Mesenchymal stem cell (in vitro differentiated cells and primary cell): ENCODE data around the gene SLC24A3.

Experiments used
- DNase-seq: peaks from one replicate; pipeline ENCODE4 v3.0.0-alpha.2; 2013
- H2AFZ ChIP-seq: one replicate; pipeline ENCODE4 v1.6.1; 2013; ENCODE audit warnings: low read depth, mild to moderate bottlenecking, control low read depth, inconsistent platforms, low read length, moderate library complexity
- H2AK5ac ChIP-seq: 2 replicates; pipeline ENCODE4 v1.6.1; 2013; ENCODE audit warnings: low read length, moderate library complexity, mild to moderate bottlenecking, inconsistent platforms; ENCODE audit not compliant: severe bottlenecking
- H2BK120ac ChIP-seq: one replicate; pipeline ENCODE4 v1.6.1; 2013; ENCODE audit warnings: low read depth, mild to moderate bottlenecking, inconsistent platforms, low read length, moderate library complexity
- H2BK12ac ChIP-seq, 2 experiments: one replicate each; pipeline ENCODE4 v1.6.1; 2013; ENCODE audit warnings: inconsistent platforms in 2 of 2, low read length in 2 of 2, mild to moderate bottlenecking in 2 of 2, moderate library complexity in 2 of 2, control low read depth in 1 of 2
- H2BK15ac ChIP-seq: one replicate; pipeline ENCODE4 v1.6.1; 2013; ENCODE audit warnings: mild to moderate bottlenecking, low read depth, inconsistent platforms; ENCODE audit not compliant: poor library complexity, severe bottlenecking
- H2BK5ac ChIP-seq: 2 replicates; pipeline ENCODE4 v1.6.1; 2013; ENCODE audit warnings: low read depth, mild to moderate bottlenecking, low read length, control low read depth, inconsistent platforms; ENCODE audit not compliant: poor library complexity, severe bottlenecking
- H3K14ac ChIP-seq, 2 experiments: one replicate each; pipeline ENCODE4 v1.6.1; 2013; ENCODE audit warnings: inconsistent platforms in 2 of 2, low read length in 2 of 2, control low read depth in 1 of 2, mild to moderate bottlenecking in 1 of 2, moderate library complexity in 1 of 2
- H3K18ac ChIP-seq, 2 experiments: one replicate each; pipeline ENCODE4 v1.6.1; 2013; ENCODE audit warnings: inconsistent platforms in 2 of 2, low read length in 2 of 2, control low read depth in 1 of 2, low read depth in 1 of 2, mild to moderate bottlenecking in 1 of 2
- H3K23ac ChIP-seq, 2 experiments: one replicate each; pipeline ENCODE4 v1.6.1; 2013; ENCODE audit warnings: inconsistent platforms in 2 of 2, low read length in 2 of 2, mild to moderate bottlenecking in 2 of 2, moderate library complexity in 2 of 2, control low read depth in 1 of 2
- H3K27ac ChIP-seq: 2 replicates; pipeline ENCODE4 v1.5.1; 2013; ENCODE audit warnings: mild to moderate bottlenecking, moderate library complexity, low read length, control low read depth, inconsistent platforms; ENCODE audit not compliant: poor library complexity, severe bottlenecking
- H3K27me3 ChIP-seq, 2 experiments: 2 replicates each; pipeline versions ENCODE4 v1.6.1 to v1.7.0; 2013; ENCODE audit warnings: low read length in 2 of 2, mild to moderate bottlenecking in 2 of 2, moderate library complexity in 2 of 2, control low read depth in 1 of 2, inconsistent platforms in 1 of 2; ENCODE audit not compliant: control insufficient read depth in 1 of 2, insufficient read depth in 1 of 2
- H3K36me3 ChIP-seq, 2 experiments: 2 replicates each; pipeline versions ENCODE4 v1.6.1 to v1.7.0; 2013; ENCODE audit warnings: low read length in 2 of 2, control low read depth in 1 of 2, inconsistent platforms in 1 of 2, low read depth in 1 of 2, mild to moderate bottlenecking in 1 of 2; ENCODE audit not compliant: insufficient read depth in 2 of 2, control insufficient read depth in 1 of 2
- H3K4ac ChIP-seq, 2 experiments: one replicate each; pipeline ENCODE4 v1.6.1; 2013; ENCODE audit warnings: inconsistent platforms in 2 of 2, low read length in 2 of 2, mild to moderate bottlenecking in 2 of 2, moderate library complexity in 2 of 2, control low read depth in 1 of 2, low read depth in 1 of 2
- H3K4me1 ChIP-seq: 2 replicates; pipeline ENCODE4 v1.6.1; 2013; ENCODE audit warnings: low read depth, low read length, control low read depth; ENCODE audit not compliant: control insufficient read depth, insufficient read depth
- H3K4me2 ChIP-seq: 2 replicates; pipeline ENCODE4 v1.6.1; 2013; ENCODE audit warnings: low read length, mild to moderate bottlenecking, inconsistent platforms; ENCODE audit not compliant: poor library complexity, severe bottlenecking
- H3K4me3 ChIP-seq, 2 experiments: 2 replicates each; pipeline versions ENCODE4 v1.5.1 to v1.7.0; 2013; ENCODE audit warnings: low read length in 2 of 2, mild to moderate bottlenecking in 2 of 2, control low read depth in 1 of 2, low read depth in 1 of 2; ENCODE audit not compliant: insufficient read depth in 1 of 2
- H3K79me1 ChIP-seq: replicated peaks from 2 replicates; pipeline ENCODE4 v1.6.1; 2013; ENCODE audit warnings: mild to moderate bottlenecking, control low read depth, low read length, inconsistent platforms; ENCODE audit not compliant: poor library complexity, severe bottlenecking
- H3K9ac ChIP-seq: 2 replicates; pipeline ENCODE4 v1.7.0; 2013; ENCODE audit warnings: mild to moderate bottlenecking, low read length, moderate library complexity
- H3K9me3 ChIP-seq: 2 replicates; pipeline ENCODE4 v1.7.0; 2013; ENCODE audit warnings: mild to moderate bottlenecking, low read length; ENCODE audit not compliant: control insufficient read depth
- H4K8ac ChIP-seq: one replicate; pipeline ENCODE4 v1.6.1; 2013; ENCODE audit warnings: inconsistent platforms, mild to moderate bottlenecking, low read length, moderate library complexity
- H4K91ac ChIP-seq: one replicate; pipeline ENCODE4 v1.6.1; 2013; ENCODE audit warnings: mild to moderate bottlenecking, low read length, inconsistent platforms
- WGBS: methylation state at CpG from one replicate; pipeline ENCODE4 v1.1.7; 2013; ENCODE audit warnings: mixed read lengths; 5-methylcytosine and 5-hydroxymethylcytosine counted together

Gene SLC24A3

DNA sequence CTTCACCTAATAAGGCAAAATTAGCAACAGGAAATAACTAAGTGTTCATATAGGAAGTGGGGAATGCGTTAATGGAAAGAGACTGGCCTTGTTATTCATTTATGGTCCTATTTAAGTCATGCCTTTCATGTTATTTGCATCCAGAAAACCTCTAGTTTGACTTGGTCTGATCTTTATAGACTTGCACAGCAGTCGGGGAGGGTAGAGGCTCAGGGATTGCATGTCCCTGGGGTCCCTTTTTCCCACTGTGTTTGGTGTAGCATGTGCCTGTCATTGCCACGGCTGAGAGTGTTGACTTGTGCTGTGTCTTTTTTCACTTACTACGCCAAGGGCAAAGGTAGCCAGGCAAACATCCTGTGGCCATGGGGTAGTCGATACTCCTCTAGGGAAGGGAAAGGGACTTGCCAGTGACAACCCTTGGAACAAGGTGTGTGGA is 440.2 kb downstream of the SLC24A3 start:
- Histone ChIP-seq H3K23ac (no peak overlapping the region), H2BK15ac (no peak overlapping the region), H3K14ac (no peak overlapping the region), H3K9ac (no peak overlapping the region), H3K4ac (no peak overlapping the region), H2BK5ac (no peak overlapping the region), H4K8ac (no peak overlapping the region), H3K4me1 (no peaks in the 10 kb centered on the region), H4K91ac (no peak overlapping the region), H3K27ac (no peak overlapping the region), H3K4me3 (no peak overlapping the region), H2AK5ac (no peak overlapping the region), H2BK12ac (no peak overlapping the region), H3K36me3 (no peaks in the 10 kb centered on the region), H2AFZ (no peak overlapping the region), H3K79me1 (no peaks in the 10 kb centered on the region), H2BK120ac (no peak overlapping the region), H3K4me2 (no peak overlapping the region), H3K18ac (no peak overlapping the region), H3K27me3 (peaks cover 6 to 14% of the 10 kb centered on the region in 2 experiments), H3K9me3 (peaks cover 9% of the 10 kb centered on the region)
- WGBS: 67% methylated on average over 5 of the region's 5 CpGs
- no peak for DNase-seq

DNA sequence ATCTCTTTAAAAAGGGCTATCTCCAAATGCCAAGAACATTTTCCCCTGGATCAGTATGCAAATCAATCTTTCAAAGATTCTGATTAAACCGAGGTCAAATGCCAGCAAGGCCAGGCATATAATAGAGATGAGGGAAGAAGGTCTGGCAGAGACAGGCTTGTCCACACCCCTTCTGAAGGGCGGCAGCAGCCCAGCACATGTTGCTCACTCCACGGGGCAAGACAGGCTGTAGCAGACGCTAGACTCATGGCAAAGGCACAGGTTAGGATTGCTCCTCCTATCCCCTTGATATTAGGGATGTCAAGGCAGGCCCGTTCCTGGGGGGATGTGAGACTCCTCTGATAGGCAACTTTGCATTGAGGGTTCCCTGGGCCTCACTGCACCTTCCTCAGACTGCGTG is 440.9 kb downstream of the SLC24A3 start:
- H3K9me3 ChIP-seq: peaks cover 9% of the 10 kb centered on the region
- H2BK5ac ChIP-seq: no peak overlapping the region
- no peak overlapping the region for H3K4me3 ChIP-seq
- H3K14ac ChIP-seq: no peak overlapping the region
- H3K36me3 ChIP-seq: no peaks in the 10 kb centered on the region
- no peak overlapping the region for H3K23ac ChIP-seq
- no peak overlapping the region for H3K9ac ChIP-seq
- no peaks in the 10 kb centered on the region for H3K4me1 ChIP-seq
- no peaks in the 10 kb centered on the region for H3K79me1 ChIP-seq
- no peak overlapping the region for H2AFZ ChIP-seq
- H2AK5ac ChIP-seq: no peak overlapping the region
- DNase-seq: no peak
- 80% methylated on average over 6 of the region's 6 CpGs for WGBS
- H3K4ac ChIP-seq: no peak overlapping the region
- no peak overlapping the region for H2BK12ac ChIP-seq
- H4K8ac ChIP-seq: no peak overlapping the region
- no peak overlapping the region for H3K27ac ChIP-seq
- no peak overlapping the region for H3K18ac ChIP-seq
- H2BK15ac ChIP-seq: no peak overlapping the region
- H2BK120ac ChIP-seq: no peak overlapping the region
- no peak overlapping the region for H3K4me2 ChIP-seq
- H4K91ac ChIP-seq: no peak overlapping the region
- peaks cover 9 to 19% of the 10 kb centered on the region in 2 experiments for H3K27me3 ChIP-seq

DNA sequence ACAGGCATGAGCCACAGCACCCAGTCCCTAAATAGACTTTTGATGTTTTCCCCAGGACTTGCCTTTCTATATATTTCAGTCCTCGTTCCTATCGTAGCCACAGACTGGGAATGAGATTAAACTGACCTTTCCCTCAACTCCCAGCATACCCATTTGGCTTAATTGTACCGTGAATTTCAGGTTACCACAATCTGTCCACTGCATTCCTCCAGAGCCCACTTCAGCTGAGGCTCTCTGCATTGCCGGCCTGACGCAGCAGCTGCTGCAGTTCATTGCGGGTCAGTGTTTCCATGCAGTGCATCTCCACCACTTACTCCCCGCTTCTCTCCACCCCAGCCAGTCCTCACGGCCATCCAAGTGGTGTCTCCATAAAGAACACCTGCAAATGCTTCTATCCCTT is 442.5 kb downstream of the SLC24A3 start:
- Histone ChIP-seq H2BK5ac (no peak overlapping the region), H3K9me3 (peaks cover 9% of the 10 kb centered on the region), H3K36me3 (no peaks in the 10 kb centered on the region), H4K8ac (no peak overlapping the region), H4K91ac (no peak overlapping the region), H3K14ac (no peak overlapping the region), H3K27me3 (peaks cover 12 to 29% of the 10 kb centered on the region in 2 experiments), H3K9ac (no peak overlapping the region), H2AFZ (no peak overlapping the region), H2BK15ac (no peak overlapping the region), H3K79me1 (no peaks in the 10 kb centered on the region), H3K23ac (peak overlapping the region in 1 of 2 experiments; percentile 80), H3K4ac (no peak overlapping the region), H2BK120ac (no peak overlapping the region), H3K18ac (no peak overlapping the region), H3K27ac (no peak overlapping the region), H2BK12ac (no peak overlapping the region), H3K4me3 (no peak overlapping the region), H3K4me1 (no peaks in the 10 kb centered on the region), H3K4me2 (no peak overlapping the region), H2AK5ac (no peak overlapping the region)
- WGBS: 92% methylated on average over 7 of the region's 8 CpGs
- DNase-seq: no peak

DNA sequence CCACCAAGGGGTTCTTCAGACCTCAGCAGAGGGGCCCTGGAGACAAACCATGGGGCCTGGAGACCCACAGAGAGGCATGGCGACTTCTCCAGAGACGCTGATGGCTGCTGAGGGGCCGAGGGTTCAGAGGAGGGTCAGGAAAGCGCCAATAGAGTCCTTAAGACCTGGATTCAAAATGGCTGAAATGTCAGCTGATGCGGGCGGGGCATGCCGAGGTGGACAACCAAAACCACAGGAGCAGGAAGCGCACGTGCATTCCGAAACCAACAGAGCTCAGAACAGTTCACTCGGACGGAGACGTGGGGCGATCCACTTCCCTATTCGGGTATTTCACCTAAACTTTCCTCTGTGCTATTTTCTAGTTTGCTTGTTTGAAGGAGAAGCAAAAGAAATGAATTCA is 445.7 kb downstream of the SLC24A3 start:
- no peaks in the 10 kb centered on the region for H3K79me1 ChIP-seq
- no peak overlapping the region for H3K9ac ChIP-seq
- H2BK5ac ChIP-seq: no peak overlapping the region
- H2BK12ac ChIP-seq: no peak overlapping the region
- WGBS: 88% methylated on average over 14 of the region's 15 CpGs
- no peak overlapping the region for H3K4me2 ChIP-seq
- no peak overlapping the region for H2BK15ac ChIP-seq
- peaks cover 35 to 54% of the 10 kb centered on the region in 2 experiments for H3K27me3 ChIP-seq
- no peak overlapping the region for H3K23ac ChIP-seq
- H4K91ac ChIP-seq: no peak overlapping the region
- no peak overlapping the region for H2AK5ac ChIP-seq
- no peak overlapping the region for H3K18ac ChIP-seq
- no peak overlapping the region for H2BK120ac ChIP-seq
- H3K4me3 ChIP-seq: no peak overlapping the region
- no peak overlapping the region for H3K14ac ChIP-seq
- DNase-seq: no peak
- H4K8ac ChIP-seq: no peak overlapping the region
- H3K4ac ChIP-seq: no peak overlapping the region
- no peaks in the 10 kb centered on the region for H3K36me3 ChIP-seq
- no peak overlapping the region for H3K27ac ChIP-seq
- no peak overlapping the region for H2AFZ ChIP-seq
- H3K4me1 ChIP-seq: peaks cover 4% of the 10 kb centered on the region
- no peaks in the 10 kb centered on the region for H3K9me3 ChIP-seq
